Measurements from ENCODE around the gene CPLX1.
"Not testable (repeated sequence)": the region's sequence is repeated elsewhere in the genome, so short reads cannot be mapped to it uniquely, and the experiment has no call there.

Gene CPLX1

DNA sequence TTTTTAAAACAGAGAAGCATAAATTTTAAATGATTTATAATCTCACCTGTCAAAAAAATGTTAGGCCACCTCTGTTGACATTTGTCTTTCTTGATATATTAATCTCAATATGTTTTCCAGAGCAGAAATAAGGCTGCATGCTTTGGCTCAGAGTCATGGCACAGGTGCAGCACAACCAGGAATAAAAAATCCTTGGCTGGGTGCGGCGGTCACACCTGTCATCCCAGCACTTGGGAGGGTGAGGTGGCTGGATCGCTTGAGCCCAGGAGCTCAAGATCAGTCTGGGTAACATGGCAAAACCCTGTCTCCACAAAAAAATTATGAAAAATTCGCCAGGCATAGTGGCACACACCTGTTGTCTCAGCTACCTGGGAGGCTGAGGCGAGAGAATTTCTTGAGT is 18.1 kb downstream of the CPLX1 start:
- DNase-seq (ENCODE audit: insufficient read length, low spot score) (no peak), FAIRE-seq (no peak)
- TF ChIP-seq, protein P1, sequence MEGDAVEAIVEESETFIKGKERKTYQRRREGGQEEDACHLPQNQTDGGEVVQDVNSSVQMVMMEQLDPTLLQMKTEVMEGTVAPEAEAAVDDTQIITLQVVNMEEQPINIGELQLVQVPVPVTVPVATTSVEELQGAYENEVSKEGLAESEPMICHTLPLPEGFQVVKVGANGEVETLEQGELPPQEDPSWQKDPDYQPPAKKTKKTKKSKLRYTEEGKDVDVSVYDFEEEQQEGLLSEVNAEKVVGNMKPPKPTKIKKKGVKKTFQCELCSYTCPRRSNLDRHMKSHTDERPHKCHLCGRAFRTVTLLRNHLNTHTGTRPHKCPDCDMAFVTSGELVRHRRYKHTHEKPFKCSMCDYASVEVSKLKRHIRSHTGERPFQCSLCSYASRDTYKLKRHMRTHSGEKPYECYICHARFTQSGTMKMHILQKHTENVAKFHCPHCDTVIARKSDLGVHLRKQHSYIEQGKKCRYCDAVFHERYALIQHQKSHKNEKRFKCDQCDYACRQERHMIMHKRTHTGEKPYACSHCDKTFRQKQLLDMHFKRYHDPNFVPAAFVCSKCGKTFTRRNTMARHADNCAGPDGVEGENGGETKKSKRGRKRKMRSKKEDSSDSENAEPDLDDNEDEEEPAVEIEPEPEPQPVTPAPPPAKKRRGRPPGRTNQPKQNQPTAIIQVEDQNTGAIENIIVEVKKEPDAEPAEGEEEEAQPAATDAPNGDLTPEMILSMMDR (IDR thresholded peaks at IDR 0.05; ENCODE audit: insufficient read depth, missing control alignments) = no peak

DNA sequence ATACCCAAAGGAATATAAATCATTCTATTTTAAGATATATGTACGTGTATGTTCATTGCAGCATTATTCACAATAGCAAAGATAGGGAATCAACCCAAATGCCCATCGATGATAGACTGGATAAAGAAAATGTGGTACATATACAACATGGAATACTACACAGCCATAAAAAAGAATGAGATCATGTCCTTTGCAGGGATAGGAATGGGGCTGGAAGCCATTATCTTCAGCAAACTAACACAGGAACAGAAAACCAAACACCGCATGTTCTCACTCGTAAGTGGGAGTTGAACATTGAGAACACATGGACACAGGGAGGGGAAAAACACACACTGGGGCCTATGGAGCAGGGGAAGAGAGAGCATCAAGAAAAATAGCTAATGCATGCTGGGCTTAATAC is 18.9 kb downstream of the CPLX1 start:
- not testable (repeated sequence) for FAIRE-seq; DNase-seq (ENCODE audit: insufficient read length, low spot score)

DNA sequence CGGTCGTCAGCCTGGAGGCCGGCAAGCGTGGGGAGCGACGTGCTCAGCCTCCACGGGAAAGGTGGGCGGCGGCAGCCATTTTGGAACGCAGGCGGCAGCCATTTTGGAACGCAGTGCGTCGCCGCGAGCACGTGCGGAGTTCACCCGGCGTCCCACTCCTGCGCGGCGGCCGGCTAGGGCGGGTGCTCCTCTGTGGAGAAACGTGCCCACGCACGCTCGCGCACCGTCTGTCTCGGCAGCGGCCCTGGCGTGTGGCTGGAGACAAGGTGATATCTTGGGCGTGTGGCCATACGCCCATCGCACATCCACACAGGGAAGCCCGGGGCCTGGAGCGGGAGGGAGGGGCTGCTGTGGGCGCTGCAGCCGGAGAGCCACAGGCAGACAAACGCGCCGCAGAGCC is 21.1 kb downstream of the CPLX1 start:
- DNase-seq (ENCODE audit: insufficient read length, low spot score) = no peak
- FAIRE-seq = no peak
- TF ChIP-seq, protein P1 (IDR thresholded peaks at IDR 0.05; ENCODE audit: insufficient read depth, missing control alignments) = no peak

DNA sequence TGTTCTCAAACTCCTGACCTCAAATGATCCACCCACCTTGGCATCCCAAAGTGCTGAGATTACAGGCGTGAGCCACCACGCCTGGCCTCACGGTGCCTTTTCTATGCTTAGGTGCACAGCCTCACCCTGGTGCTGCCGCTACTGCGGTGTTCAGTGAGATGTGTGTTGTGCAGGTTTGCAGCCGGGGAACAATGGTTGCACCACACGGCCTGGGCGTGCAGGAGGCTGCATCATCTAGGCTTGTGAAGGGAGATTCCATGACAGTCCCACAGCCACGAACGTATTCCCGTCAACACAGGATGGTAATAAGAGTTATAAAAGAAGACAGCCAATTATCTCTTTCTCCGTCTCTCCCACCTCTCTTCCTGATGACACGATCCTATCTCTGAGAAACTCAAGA is 22.0 kb downstream of the CPLX1 start:
- FAIRE-seq (no peak), DNase-seq (ENCODE audit: insufficient read length, low spot score) (no peak)
- TF ChIP-seq, protein P1 (IDR thresholded peaks at IDR 0.05; ENCODE audit: insufficient read depth, missing control alignments) = no peak

DNA sequence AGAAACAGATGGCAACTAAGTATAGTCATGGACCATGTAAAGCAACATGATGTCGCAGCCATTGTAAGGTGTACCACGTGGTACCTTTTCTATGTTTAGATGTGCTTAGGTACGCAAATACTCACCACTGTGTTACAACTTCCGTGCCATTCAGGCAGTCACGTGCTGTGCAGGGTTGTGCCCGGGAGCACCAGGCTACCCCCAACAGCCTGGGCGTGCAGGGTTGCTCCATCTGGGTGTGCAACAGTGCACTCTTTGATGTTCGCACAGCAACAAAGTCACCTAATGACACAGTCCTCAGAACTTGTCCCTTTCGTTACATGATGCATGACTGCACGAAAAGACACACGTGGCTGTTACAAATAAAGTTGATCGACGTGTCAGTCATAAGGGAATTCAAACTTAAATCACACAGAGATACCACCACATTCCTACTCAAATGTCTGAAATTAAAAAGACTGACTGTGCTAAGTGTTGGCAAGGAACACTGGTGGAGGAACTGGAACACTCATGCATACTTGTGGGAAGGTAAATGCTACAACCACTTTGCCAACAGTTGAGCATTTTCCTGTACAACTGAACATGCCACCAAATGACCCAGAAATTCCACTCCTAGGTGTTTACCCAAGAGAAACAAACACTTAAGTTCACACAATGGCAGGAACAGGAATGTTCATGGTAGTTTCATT is 24.3 kb downstream of the CPLX1 start:
- TF ChIP-seq, protein P1 (IDR thresholded peaks at IDR 0.05; ENCODE audit: insufficient read depth, missing control alignments) = no peak
- no peak for FAIRE-seq
- DNase-seq (ENCODE audit: insufficient read length, low spot score) = no peak

DNA sequence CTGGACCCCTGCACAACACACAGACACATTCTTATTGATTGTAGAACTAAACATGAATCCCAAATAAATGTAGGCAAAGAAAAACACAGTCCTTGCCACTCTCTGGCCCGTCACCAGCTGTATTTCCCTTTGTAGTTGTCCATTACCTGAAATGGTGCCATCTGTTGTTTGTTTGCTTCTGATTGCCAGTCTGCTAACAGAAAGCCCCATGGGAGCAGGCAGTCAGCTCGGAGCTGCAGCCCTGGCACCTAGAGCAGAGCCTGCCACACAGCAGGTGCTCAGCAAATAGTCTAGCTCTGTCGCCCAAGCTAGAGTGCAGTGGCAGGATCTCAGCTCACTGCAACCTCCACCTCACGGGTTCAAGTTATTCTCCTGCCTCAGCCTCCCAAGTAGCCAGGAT is 28.9 kb downstream of the CPLX1 start:
- TF ChIP-seq, protein P1 (IDR thresholded peaks at IDR 0.05; ENCODE audit: insufficient read depth, missing control alignments) = no peak
- FAIRE-seq = no peak
- DNase-seq (ENCODE audit: insufficient read length, low spot score) = no peak

DNA sequence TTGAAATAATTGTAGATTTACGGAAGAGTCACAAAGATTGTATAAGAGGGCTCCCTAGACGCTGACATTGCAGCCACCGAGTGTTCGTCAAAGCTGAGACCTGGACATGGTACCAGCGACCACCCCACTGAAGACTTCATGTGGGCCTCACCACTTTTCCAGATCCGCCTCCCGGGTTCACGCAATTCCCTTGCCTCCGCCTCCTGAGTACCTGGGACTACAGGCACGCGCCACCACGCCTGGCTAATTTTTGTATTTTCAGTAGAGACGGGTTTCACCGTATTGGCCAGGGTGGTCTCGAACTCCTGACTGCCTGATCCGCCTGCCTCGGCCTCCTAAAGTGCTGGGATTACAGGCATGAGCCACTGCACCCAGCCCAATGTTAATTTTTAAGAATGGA is 29.7 kb downstream of the CPLX1 start:
- DNase-seq (ENCODE audit: insufficient read length, low spot score) (no peak), FAIRE-seq (no peak)
- TF ChIP-seq, protein P1 (IDR thresholded peaks at IDR 0.05; ENCODE audit: insufficient read depth, missing control alignments) = no peak

DNA sequence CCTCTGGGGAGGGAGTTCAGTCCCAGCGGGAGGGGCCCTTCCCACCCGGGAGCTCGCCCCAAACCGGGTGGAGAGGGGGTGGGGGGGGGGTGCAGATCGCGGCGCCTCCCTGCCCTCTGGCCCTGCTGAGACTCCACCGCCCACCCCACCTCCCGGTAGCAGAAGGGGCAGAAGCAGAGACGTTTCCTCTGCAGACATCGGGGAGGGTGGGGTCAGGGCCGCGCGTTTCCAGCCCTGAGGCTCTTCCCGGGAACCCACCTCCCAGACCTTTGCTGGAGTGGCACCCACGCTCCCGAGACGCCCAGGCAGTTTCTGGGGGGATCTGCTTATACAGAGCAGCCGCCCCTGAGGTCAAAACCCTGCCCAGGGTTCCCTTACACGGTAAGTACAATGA is 30.2 kb downstream of the CPLX1 start:
- FAIRE-seq (no peak), DNase-seq (ENCODE audit: insufficient read length, low spot score) (no peak)
- TF ChIP-seq, protein P1 (IDR thresholded peaks at IDR 0.05; ENCODE audit: insufficient read depth, missing control alignments) = no peak

Data from D721Med (cell line).